ENCODE data around the gene GEN1. TPM values are rescaled to one million over a fixed set of nuclear protein-coding genes. Genes with fewer than 3 reads are reported as not detected.
"Not testable (repeated sequence)": the region's sequence is repeated elsewhere in the genome, so short reads cannot be mapped to it uniquely, and the experiment has no call there.

GEN1 gene
- polyA plus RNA-seq, 5 donors = 9.5 to 34.1 (median 20.1) TPM

DNA sequence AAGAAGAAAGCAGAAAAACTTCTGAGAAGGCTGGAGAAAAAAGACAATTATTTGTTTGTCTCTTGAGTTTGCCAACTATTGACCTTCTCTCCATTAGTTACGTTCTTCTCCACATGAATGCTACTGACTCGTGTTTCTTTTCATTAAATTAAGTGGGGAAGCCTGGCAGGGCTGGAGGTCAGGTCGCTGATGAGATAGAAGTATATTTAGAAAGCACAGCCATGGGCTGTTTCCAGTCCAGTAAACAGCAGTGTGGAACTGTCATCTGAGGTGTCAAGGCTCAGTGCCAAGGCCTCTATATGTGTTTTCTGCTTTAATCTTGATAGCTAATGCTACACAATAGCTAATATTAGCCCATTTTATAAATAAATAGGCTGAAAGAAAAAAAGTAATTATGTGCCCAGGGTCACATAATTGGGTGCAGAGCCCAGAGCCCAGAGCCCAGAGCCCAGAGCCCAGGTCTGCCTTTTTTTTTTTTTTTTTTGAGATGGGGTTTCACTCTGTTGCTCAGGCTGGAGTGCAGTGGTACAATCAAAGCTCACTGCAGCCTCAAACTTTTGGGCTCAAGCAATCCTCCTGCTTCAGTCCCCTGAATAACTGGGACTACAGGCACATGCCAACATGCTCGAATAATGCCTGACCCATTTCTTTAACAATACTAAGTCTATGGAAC is 68.6 kb downstream of the GEN1 start:
- no peak for DNase-seq

DNA sequence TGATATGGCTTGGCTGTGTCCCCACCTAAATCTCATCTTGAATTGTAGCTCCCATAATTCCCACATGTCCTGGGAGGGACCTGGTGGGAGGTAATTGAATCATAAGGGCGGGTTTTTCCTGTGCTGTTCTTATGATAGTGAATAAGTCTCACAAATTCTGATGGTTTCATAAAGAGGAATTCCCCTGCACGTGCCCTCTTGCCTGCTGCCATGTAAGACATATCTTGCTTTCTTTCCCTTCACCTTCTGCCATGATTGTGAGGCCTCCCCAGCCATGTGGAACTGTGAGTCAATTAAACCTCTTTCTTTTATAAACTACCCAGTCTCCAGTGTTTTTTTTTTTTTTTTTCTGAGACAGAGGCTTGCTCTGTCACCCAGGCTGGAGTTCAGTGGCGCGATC is 69.7 kb downstream of the GEN1 start:
- DNase-seq = not testable (repeated sequence)

DNA sequence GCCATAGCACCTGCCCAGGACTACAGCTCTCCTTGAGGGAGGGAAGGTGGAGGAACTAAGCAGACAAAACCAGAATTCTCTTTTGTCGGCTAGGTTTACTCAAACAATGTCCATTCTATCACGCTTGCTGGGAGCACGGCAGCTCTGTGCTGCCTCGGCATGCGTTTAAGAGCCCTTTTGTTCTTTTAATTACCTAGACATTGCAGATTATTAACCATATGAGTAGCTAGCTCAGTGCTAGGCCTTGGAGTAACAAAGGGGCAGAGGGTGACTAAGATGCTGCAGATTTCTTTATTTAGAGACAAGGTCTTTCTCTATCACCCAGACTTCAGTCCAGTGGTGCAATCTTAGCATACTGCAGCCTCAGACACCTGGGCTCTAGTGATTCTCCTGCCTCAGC is 73.4 kb downstream of the GEN1 start:
- no peak for DNase-seq

DNA sequence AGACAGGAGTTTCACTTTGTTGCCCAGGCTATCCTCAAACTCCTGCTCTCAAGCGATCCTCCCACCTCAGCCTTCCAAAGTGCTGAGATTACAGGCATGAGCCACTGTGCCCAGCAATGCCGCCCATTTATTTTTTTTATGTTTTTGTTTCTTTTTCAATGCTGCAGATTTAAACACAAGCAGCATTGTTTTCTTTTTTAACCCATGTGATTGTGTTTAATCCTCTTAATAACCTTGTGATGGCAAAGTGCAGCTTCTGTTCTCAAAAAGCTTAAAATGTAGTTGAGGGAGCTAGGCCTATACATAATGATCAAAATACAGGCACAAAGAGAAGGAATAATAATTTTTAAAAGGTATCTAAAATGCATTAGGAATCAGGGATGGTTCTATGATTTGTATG is 73.8 kb downstream of the GEN1 start:
- DNase-seq = no peak

DNA sequence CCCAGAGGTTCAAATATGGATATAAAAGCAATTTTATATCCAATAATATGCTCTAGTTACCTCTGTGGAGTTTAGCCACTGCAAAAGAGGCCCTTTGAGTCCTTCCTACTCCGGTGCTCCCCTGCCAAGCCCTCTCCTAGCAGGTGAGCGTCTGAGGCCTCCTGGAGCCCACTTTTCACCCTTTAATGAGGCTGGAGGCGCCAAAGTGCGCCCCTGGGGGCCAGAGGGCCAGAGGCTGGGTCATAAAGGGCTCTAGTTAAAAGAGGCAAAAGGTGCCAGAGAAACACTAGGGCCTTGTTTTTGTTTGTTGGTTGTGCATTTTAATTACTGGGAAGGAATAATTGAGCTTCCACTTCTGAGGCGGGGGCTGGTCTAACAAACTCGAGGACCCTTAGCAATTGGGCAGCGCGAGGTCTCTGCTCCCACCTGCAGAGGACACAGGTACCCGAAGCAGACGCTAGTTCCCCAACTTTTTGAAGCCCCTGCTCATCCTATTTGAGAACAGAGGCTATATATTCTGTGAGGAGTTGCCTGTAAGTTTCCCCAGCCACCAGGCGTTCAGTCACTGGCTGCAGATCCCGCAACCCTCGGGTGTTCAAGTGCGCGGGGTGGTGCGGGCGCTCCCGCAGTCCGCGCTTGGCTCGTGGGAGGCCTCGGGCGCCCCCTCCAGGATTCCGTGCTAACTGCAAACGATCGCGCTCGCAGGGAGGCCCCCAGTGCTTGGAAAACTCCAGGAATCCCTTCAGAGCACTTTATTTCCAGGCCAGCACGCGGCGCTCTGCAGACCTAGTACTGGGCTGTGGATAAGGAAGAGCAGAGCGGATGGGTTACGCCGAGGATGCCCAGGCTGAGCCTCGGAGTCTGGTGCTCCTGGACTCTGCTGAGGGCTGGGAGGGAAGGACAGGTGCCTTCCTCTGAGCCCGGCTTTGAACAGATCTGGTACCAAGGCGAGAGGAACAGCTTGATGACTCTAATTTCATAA is 76.4 kb downstream of the GEN1 start:
- DNase-seq = peak; percentile 45 to 56

DNA sequence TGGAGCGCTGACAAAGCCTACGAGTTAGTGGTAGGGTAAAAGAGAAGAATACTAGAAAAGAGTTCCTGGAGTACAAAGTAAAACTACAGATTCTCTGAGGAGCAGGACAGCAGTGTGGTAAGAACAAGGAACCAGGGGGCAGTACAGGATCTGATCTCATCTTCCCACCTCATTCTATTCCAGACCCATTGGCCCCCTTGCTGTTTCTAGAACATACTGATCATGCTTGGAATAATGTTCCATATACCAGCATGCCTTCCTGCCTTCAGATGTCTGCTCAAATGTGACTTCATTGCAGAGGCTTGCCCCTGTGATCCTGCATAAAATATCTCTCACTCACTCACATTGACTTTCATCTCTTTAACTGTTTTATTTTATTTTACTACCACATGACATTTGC is 81.6 kb downstream of the GEN1 start:
- no peak for DNase-seq

Other genes with a start within 250 kb of the GEN1 start
- under 1 TPM; 0.38 to 0.84 (median 0.69) TPM for gene RAD51AP2, start 235.7 kb upstream of the GEN1 start, polyA plus RNA-seq (ENCODE audit: insufficient read depth in 1 of 5, insufficient read length in 5 of 5, low replicate concordance in 1 of 5)
- 10 to 100 TPM; 13.8 to 21.0 (median 19.2) TPM for gene VSNL1, start 213.4 kb upstream of the GEN1 start, polyA plus RNA-seq (ENCODE audit: insufficient read depth in 1 of 5, insufficient read length in 5 of 5, low replicate concordance in 1 of 5)
- gene SMC6, start 328 bp upstream of the GEN1 start, polyA plus RNA-seq (ENCODE audit: insufficient read depth in 1 of 5, insufficient read length in 5 of 5, low replicate concordance in 1 of 5) = 10 to 100 TPM; 34.6 to 68.6 (median 61.3) TPM
- gene MSGN1, start 62.3 kb downstream of the GEN1 start, polyA plus RNA-seq (ENCODE audit: insufficient read depth in 1 of 5, insufficient read length in 5 of 5, low replicate concordance in 1 of 5) = not detected
- gene KCNS3, start 124.5 kb downstream of the GEN1 start, polyA plus RNA-seq (ENCODE audit: insufficient read depth in 1 of 5, insufficient read length in 5 of 5, low replicate concordance in 1 of 5) = 10 to 100 TPM; 26.5 to 42.2 (median 31.7) TPM

Data from right lung (tissue), 5 donors.